Upper lobe of left lung (tissue), 6 donors: ENCODE results near the gene TMEM198. TPM values are rescaled to one million over a fixed set of nuclear protein-coding genes. Genes with fewer than 3 reads are reported as not detected.
A peak's percentile ranks its signal among the peaks of the same experiment; 100 is the strongest.

ENCODE experiments used
- ATAC-seq, 2 donors: fragments of 200-7000 bp; cut with Tn5 transposase; one replicate each; pipeline ENCODE4 v1.9.1; 2022; ENCODE audit warnings: mild to moderate bottlenecking in 2 of 2, moderate library complexity in 2 of 2; ENCODE audit not compliant: low FRiP score in 2 of 2
- DNase-seq, 2 donors: peaks; one replicate each; pipeline ENCODE4 v3.0.0-alpha.2; 2019 to 2020
- H3K27ac ChIP-seq, 4 donors: fragments of 200-600 bp; sonication (generic); one replicate each; pipeline ENCODE4 v1.5.1; 2016 to 2019
- H3K27me3 ChIP-seq, 4 donors: fragments of 200-600 bp; sonication (generic); one replicate each; pipeline ENCODE4 v1.5.1; 2017 to 2019
- H3K36me3 ChIP-seq, 4 donors: fragments of 200-600 bp; sonication (generic); one replicate each; pipeline ENCODE4 v1.5.1; 2016 to 2019
- H3K4me1 ChIP-seq, 4 donors: fragments of 200-600 bp; sonication (generic); one replicate each; pipeline ENCODE4 v1.5.1; 2018 to 2019
- H3K4me3 ChIP-seq, 4 donors: fragments of 200-600 bp; sonication (generic); one replicate each; pipeline ENCODE4 v1.5.1; 2017 to 2019; ENCODE audit warnings: mild to moderate bottlenecking in 2 of 4, moderate library complexity in 1 of 4
- H3K9me3 ChIP-seq, 4 donors: fragments of 200-600 bp; sonication (generic); one replicate each; pipeline ENCODE4 v1.5.1; 2018 to 2019
- CTCF ChIP-seq, 6 experiments: fragments of 450-650 bp in 4 of 6; fragments of 200-600 bp in 2 of 6; sonication (generic) in 2 of 6; IDR thresholded peaks; one replicate each; pipeline ENCODE4 v1.5.1; 2016 to 2019; ENCODE audit warnings: antibody characterized with exemption in 6 of 6
- EP300 ChIP-seq, 4 donors: sonication (generic); formaldehyde crosslinking; IDR thresholded peaks; one replicate each; pipeline ENCODE4 v1.5.1; 2017; ENCODE audit warnings: antibody characterized with exemption in 4 of 4, control low read depth in 2 of 4
- POLR2A ChIP-seq, 4 donors: fragments of 450-650 bp; IDR thresholded peaks; one replicate each; pipeline ENCODE4 v1.5.1; 2016 to 2017; ENCODE audit warnings: antibody characterized with exemption in 4 of 4, mild to moderate bottlenecking in 2 of 4
- POLR2AphosphoS5 ChIP-seq, 2 donors: sonication (generic); formaldehyde crosslinking; IDR thresholded peaks; one replicate each; pipeline ENCODE4 v1.5.1; 2017; ENCODE audit warnings: antibody characterized with exemption in 2 of 2
- WGBS, 2 donors: methylation state at CpG; one replicate each; pipeline ENCODE4 v1.1.5; 2017 to 2018; 5-methylcytosine and 5-hydroxymethylcytosine counted together
- total RNA-seq, 6 donors: library from RNA; depleted of rRNA in 4 of 6; stranded (reverse); fragments of >200 nt in 4 of 6; gene quantifications; one replicate each; pipeline versions ENCODE4 v1.1.0 to v1.2.1, GENCODE V29; 2016 to 2021
- donor health status: DM: no; HTN: no; CAD: no; lungs with moderate emphysema.
- donor health status: DM: no; HTN: yes; CAD: no; lungs with severe emphysema.

The TMEM198 gene
- total RNA-seq, 6 donors from 2014 or later = 1.9 to 12.6 (median 4.2) TPM

DNA sequence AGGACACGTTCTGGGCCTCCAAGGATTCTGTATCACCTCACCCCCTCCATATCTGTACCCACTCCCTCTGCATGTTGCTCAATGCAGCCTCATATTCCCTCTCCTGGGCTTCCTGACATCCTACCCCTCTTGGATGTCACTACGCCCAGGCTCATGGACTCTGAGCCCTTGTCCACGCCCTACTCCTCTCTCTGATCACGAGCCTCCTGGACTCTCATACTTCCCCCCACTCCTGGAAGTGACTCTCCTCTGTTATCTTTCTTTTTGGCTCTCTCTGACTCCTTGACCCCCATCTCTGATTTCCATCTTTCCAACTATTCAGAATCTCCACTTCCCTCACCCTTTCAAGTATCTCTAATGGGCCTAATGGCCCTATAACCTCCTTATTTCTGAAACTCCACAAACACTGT is 2.1 kb downstream of the TMEM198 start:
- no peak for TF ChIP-seq POLR2A (IDR thresholded peaks at IDR 0.05)
- TF ChIP-seq EP300 (IDR thresholded peaks at IDR 0.05) = no peak
- no peak for TF ChIP-seq CTCF (IDR thresholded peaks at IDR 0.05)
- H3K27ac ChIP-seq = no peak overlapping the region
- peaks cover 0 to 3% (median 0%) of the 10 kb centered on the region in 4 donors for H3K36me3 ChIP-seq
- ATAC-seq = no peak
- H3K4me1 ChIP-seq = peaks cover 24 to 32% (median 26%) of the 10 kb centered on the region in 4 donors
- H3K4me3 ChIP-seq = no peak overlapping the region
- no peak for DNase-seq
- H3K9me3 ChIP-seq = no peaks in the 10 kb centered on the region
- no peaks in the 10 kb centered on the region for H3K27me3 ChIP-seq
- WGBS, 2 donors = 58 to 69% methylated on average over 4 of the region's 4 CpGs

DNA sequence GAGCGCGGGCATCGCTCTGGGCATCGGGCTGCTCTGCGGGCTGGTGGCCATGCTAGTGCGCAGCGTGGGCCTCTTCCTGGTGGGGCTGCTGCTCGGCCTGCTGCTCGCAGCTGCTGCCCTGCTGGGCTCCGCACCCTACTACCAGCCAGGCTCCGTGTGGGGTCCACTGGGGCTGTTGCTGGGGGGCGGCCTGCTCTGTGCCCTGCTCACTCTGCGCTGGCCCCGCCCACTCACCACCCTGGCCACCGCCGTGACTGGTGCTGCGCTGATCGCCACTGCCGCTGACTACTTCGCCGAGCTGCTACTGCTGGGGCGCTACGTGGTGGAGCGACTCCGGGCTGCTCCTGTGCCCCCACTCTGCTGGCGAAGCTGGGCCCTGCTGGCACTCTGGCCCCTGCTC is 3.8 kb downstream of the TMEM198 start:
- no peak for TF ChIP-seq EP300 (IDR thresholded peaks at IDR 0.05)
- WGBS, 2 donors = 93% methylated on average over 17 to 22 of the region's 26 CpGs

GRCh38 chr2:219548990-219549389 is 5.2 kb downstream of the TMEM198 start:
- Histone ChIP-seq H3K9me3 (no peaks in the 10 kb centered on the region), H3K36me3 (no peaks in the 10 kb centered on the region), H3K27ac (no peak overlapping the region), H3K27me3 (peaks cover 0 to 15% (median 7%) of the 10 kb centered on the region in 4 donors), H3K4me3 (no peak overlapping the region), H3K4me1 (peaks cover 26 to 30% (median 27%) of the 10 kb centered on the region in 4 donors)
- DNase-seq (peak in 1 of 2 donors; percentile 79), ATAC-seq (no peak)
- TF ChIP-seq EP300 (IDR thresholded peaks at IDR 0.05) (no peak), POLR2AphosphoS5 (IDR thresholded peaks at IDR 0.05) (no peak), POLR2A (IDR thresholded peaks at IDR 0.05) (no peak), CTCF (IDR thresholded peaks at IDR 0.05) (no peak)
- 89 to 94% methylated on average over 12 to 18 of the region's 18 CpGs for WGBS, 2 donors

More for the DNA sequence above, 3.8 kb downstream of the TMEM198 start:
- no peak overlapping the region for H3K4me3 ChIP-seq
- no peaks in the 10 kb centered on the region for H3K9me3 ChIP-seq
- peaks cover 23 to 31% (median 26%) of the 10 kb centered on the region in 4 donors for H3K4me1 ChIP-seq
- ATAC-seq (no peak), DNase-seq (peak in 1 of 2 donors; percentile 84)
- peaks cover 0 to 12% (median 5%) of the 10 kb centered on the region in 4 donors for H3K27me3 ChIP-seq
- no peak overlapping the region for H3K27ac ChIP-seq
- no peaks in the 10 kb centered on the region for H3K36me3 ChIP-seq

- TF ChIP-seq EP300 (IDR thresholded peaks at IDR 0.05) = no peak
- no peak for TF ChIP-seq POLR2AphosphoS5 (IDR thresholded peaks at IDR 0.05)
- no peak for TF ChIP-seq CTCF (IDR thresholded peaks at IDR 0.05)
- TF ChIP-seq POLR2A (IDR thresholded peaks at IDR 0.05) = no peak
- H3K27me3 ChIP-seq = peaks cover 0 to 15% (median 7%) of the 10 kb centered on the region in 4 donors
- H3K4me3 ChIP-seq = no peak overlapping the region
- H3K27ac ChIP-seq = no peak overlapping the region
- peaks cover 19 to 24% (median 21%) of the 10 kb centered on the region in 4 donors for H3K4me1 ChIP-seq
- 91 to 100% methylated on average over 2 to 9 of the region's 9 CpGs for WGBS, 2 donors
- H3K36me3 ChIP-seq = no peaks in the 10 kb centered on the region
- H3K9me3 ChIP-seq = no peaks in the 10 kb centered on the region
- ATAC-seq (no peak), DNase-seq (no peak)
Observed at GRCh38 chr2:219549619-219550018, 5.8 kb downstream of the TMEM198 start.

GRCh38 chr2:219551441-219552381 is 7.9 kb downstream of the TMEM198 start:
- 10 to 12% methylated on average over 16 to 29 of the region's 54 CpGs for WGBS, 2 donors
- DNase-seq (peak; percentile 40 to 77), ATAC-seq (peak in 1 of 2 donors; percentile 0)
- Histone ChIP-seq H3K27me3 (peaks cover 0 to 15% (median 7%) of the 10 kb centered on the region in 4 donors), H3K36me3 (no peaks in the 10 kb centered on the region), H3K9me3 (no peaks in the 10 kb centered on the region), H3K27ac (peak overlapping the region in 1 of 4 donors; percentile 32), H3K4me1 (peaks cover 18 to 23% (median 19%) of the 10 kb centered on the region in 4 donors), H3K4me3 (peak overlapping the region; percentile 46 to 78 (median 56))
- TF ChIP-seq POLR2A (IDR thresholded peaks at IDR 0.05) = no peak
- no peak for TF ChIP-seq CTCF (IDR thresholded peaks at IDR 0.05)
- TF ChIP-seq POLR2AphosphoS5 (IDR thresholded peaks at IDR 0.05) = no peak
- no peak for TF ChIP-seq EP300 (IDR thresholded peaks at IDR 0.05)
